K562 treated with DMSO at 1 percent for 48 hours (cell line): Measurements from ENCODE around the gene ITGB1BP1. TPM values are rescaled to one million over a fixed set of nuclear protein-coding genes. Genes with fewer than 3 reads are reported as not detected.

Experiments used
- total RNA-seq: library from RNA; unstranded; fragments of 300-600 nt; gene quantifications from 2 replicates; pipeline ENCODE4 v1.2.3, GENCODE V29; 2022; ENCODE audit warnings: low replicate concordance; ENCODE audit errors: extremely low read depth

ITGB1BP1 gene, protein sequence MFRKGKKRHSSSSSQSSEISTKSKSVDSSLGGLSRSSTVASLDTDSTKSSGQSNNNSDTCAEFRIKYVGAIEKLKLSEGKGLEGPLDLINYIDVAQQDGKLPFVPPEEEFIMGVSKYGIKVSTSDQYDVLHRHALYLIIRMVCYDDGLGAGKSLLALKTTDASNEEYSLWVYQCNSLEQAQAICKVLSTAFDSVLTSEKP
- total RNA-seq, result not detected in 2 replicates

DNA sequence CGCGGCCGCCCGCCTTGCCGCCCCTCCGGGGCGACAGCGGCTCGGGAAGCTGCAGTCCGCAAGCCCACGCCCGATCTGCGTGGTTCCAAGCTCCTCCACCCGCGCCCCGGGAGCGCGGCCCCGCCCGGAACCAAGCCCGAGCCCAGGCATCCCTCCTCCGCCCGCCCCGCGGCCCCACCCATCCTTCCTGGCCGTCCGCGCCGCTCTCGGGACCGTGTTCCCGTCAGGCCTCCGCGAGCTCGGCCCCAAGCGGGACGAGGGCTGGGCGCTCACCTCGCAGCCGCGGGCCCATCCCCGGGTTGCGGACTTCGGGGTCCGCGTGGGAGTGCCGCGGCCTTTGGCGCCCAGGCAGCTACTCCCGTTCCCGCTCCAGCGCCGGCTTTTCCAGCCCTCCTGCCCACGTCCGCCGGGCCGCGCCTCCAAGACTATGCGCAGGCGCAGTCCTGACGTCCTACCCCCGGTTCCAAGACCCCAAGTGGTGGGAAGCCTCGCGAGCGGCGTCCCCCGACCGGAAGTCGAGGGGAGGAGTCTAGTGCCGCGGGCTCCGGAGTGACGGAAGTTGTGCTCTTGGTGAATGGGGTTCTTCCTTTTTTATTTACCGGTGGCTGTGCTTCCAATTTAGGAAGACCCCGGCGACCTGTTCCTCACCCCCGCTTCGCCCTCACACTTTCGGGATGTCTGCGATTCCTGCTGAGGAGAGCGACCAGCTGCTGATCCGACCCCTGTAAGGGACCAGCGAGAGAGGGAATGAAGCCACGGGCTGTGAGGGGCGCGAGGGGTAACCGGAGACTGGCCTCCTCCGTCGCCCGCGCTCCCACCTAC is at the start of gene ITGB1BP1, which contains the start of gene CPSF3:
ITGB1BP1 (minus strand) TSS at position 429 of the 822 bp plus-strand sequence. CDS start 4,831 bp downstream, outside the sequence.
CPSF3 (plus strand) TSS at position 555 of the 822 bp plus-strand sequence; CDS start at position 675, 120 bp downstream.

Other genes starting within 250 kb of the ITGB1BP1 start
- gene ASAP2, start 216.7 kb downstream of the ITGB1BP1 start, total RNA-seq, result not detected in 2 replicates
- gene CPSF3, start 126 bp upstream of the ITGB1BP1 start, total RNA-seq, result not detected in 2 replicates
- gene IAH1, start 51.0 kb upstream of the ITGB1BP1 start, total RNA-seq, result not detected in 2 replicates
- not detected in 2 replicates for gene ADAM17, start 132.3 kb upstream of the ITGB1BP1 start, total RNA-seq
- gene YWHAQ, start 207.5 kb upstream of the ITGB1BP1 start, total RNA-seq, result not detected in 2 replicates